ENCODE data around the gene SPON1. TPM values are rescaled to one million over a fixed set of nuclear protein-coding genes. Genes with fewer than 3 reads are reported as not detected.
A peak's percentile ranks its signal among the peaks of the same experiment; 100 is the strongest.

The SPON1 gene
- total RNA-seq, 6 donors from 2014 or later = 12.6 to 68.9 (median 56.3) TPM

DNA sequence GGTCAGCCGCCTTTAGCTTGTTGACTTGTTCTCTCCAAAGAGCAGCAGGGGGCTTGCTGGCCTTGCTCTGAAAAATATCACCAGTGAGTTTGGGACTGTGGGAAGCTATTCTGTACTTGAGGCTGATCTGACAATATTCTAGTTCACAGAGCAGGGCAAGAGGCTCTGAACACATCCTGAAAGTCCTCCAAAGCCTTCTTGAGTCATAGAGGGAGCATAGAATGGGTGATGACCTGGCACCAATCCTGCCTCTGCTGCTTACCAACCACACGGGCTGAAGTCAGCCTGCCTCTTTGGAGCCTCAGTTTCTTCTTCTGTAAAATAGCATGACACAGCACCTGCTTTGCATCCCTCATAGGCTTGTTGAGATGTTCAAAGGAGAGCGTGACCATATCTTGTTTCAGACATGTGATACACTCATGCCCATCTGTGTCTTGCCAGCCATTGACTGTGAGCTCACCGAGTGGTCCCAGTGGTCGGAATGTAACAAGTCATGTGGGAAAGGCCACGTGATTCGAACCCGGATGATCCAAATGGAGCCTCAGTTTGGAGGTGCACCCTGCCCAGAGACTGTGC lies 299.8 kb downstream of the SPON1 start:
- no peak overlapping the region for H3K4me3 ChIP-seq
- no peak for DNase-seq
- peak overlapping the region in 1 of 4 donors; percentile 28 for H3K27ac ChIP-seq
- no peaks in the 10 kb centered on the region for H3K9me3 ChIP-seq
- 87 to 92% methylated on average over 8 of the region's 8 CpGs for WGBS, 2 donors
- TF ChIP-seq POLR2A (IDR thresholded peaks at IDR 0.05) = no peak
- no peak for TF ChIP-seq POLR2AphosphoS5 (IDR thresholded peaks at IDR 0.05)
- TF ChIP-seq EP300 (IDR thresholded peaks at IDR 0.05) = no peak
- TF ChIP-seq, protein P1, sequence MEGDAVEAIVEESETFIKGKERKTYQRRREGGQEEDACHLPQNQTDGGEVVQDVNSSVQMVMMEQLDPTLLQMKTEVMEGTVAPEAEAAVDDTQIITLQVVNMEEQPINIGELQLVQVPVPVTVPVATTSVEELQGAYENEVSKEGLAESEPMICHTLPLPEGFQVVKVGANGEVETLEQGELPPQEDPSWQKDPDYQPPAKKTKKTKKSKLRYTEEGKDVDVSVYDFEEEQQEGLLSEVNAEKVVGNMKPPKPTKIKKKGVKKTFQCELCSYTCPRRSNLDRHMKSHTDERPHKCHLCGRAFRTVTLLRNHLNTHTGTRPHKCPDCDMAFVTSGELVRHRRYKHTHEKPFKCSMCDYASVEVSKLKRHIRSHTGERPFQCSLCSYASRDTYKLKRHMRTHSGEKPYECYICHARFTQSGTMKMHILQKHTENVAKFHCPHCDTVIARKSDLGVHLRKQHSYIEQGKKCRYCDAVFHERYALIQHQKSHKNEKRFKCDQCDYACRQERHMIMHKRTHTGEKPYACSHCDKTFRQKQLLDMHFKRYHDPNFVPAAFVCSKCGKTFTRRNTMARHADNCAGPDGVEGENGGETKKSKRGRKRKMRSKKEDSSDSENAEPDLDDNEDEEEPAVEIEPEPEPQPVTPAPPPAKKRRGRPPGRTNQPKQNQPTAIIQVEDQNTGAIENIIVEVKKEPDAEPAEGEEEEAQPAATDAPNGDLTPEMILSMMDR (IDR thresholded peaks at IDR 0.05) = no peak
- H3K4me1 ChIP-seq = peaks cover 0 to 12% (median 9%) of the 10 kb centered on the region in 4 donors
- peaks cover 0 to 10% (median 0%) of the 10 kb centered on the region in 4 donors for H3K36me3 ChIP-seq
- no peak for ATAC-seq (ENCODE audit: low FRiP score in 2 of 2)
- no peaks in the 10 kb centered on the region for H3K27me3 ChIP-seq

DNA sequence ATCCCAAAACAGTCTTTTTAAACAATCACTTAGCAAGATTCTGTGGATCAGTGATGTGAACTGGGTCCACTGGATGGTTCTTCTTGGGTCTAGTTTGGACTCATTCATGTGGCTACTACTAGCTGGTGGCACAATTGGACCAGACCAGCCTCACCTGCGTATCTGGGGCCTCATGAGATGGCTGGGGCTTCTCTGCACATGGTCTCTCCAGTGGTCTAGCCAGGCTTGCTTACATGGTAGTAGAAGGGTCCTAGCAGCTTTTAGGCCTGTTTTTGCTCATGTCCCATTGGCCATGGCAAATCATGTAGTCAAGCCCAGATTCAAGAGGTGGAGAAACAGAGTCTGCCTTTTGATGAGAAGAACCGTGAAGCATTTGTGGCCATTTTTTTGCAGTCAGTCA lies 302.4 kb downstream of the SPON1 start:
- Histone ChIP-seq H3K36me3 (peaks cover 0 to 10% (median 0%) of the 10 kb centered on the region in 4 donors), H3K27ac (no peak overlapping the region), H3K9me3 (no peaks in the 10 kb centered on the region), H3K27me3 (no peaks in the 10 kb centered on the region), H3K4me3 (no peak overlapping the region), H3K4me1 (peaks cover 0 to 3% (median 0%) of the 10 kb centered on the region in 4 donors)
- no peak for ATAC-seq (ENCODE audit: low FRiP score in 2 of 2)
- 96 to 100% methylated on average over 1 to 2 of the region's 2 CpGs for WGBS, 2 donors
- TF ChIP-seq, protein P1 (IDR thresholded peaks at IDR 0.05) = no peak
- TF ChIP-seq POLR2AphosphoS5 (IDR thresholded peaks at IDR 0.05) (no peak), EP300 (IDR thresholded peaks at IDR 0.05) (no peak), POLR2A (IDR thresholded peaks at IDR 0.05) (no peak)
- no peak for DNase-seq

DNA sequence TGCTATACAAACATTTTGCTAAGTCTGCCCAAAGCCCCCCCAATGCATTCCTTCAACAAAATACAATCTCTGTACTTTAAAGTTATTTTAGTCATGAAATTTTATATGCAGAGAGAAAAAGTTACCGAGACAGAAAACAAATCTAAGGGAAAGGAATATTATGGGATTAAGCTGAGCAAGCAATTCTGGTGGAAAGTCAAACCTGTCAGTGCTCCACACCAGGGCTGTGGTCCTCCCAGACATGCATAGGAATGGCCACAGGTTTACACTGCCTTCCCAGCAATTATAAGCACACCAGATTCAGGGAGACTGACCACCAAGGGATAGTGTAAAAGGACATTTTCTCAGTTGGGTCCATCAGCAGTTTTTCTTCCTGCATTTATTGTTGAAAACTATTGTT lies 304.1 kb downstream of the SPON1 start:
- WGBS, 2 donors = 93 to 94% methylated on average over 1 of the region's 1 CpG

DNA sequence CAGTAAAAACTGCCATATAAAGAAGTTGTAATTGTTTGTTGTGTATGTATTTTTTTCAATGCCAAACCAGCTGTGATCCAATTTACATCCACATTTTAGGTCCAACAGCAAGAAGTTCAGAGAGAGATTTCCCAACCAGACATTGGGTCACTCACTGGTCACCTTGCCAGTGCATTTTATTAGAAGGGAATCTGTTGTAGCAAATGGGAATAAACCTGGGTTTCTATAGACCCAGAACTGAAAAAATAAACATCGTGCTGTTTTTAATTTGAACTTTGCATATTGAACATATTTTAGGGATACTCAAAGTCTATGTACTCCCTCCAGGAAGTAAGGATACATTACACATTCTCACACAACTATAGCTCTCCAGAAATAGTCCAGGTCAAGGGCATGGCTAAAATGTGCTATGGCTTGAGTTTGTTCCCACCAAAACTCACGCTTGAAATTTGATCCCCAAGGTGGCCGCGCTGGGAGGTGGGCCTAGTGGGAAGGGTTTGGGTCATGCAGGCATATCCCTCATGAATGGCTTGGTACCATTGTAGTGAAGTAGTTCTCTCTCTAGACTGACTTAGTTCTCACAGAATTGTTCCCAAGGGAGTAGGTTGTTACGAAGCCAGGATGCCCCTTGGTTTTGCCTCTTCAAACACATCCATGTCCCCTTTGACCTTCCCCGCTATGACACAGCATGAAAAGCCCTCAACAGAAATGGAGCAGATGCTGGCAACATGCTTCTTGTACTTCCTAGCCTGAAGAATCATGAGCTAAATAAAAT lies 305.5 kb downstream of the SPON1 start:
- H3K4me3 ChIP-seq = no peak overlapping the region
- DNase-seq = no peak
- ATAC-seq (ENCODE audit: low FRiP score in 2 of 2) = no peak
- no peaks in the 10 kb centered on the region for H3K27me3 ChIP-seq
- peaks cover 0 to 10% (median 0%) of the 10 kb centered on the region in 4 donors for H3K36me3 ChIP-seq
- TF ChIP-seq POLR2AphosphoS5 (IDR thresholded peaks at IDR 0.05) = peak in 1 of 2 donors; percentile 13
- no peak for TF ChIP-seq EP300 (IDR thresholded peaks at IDR 0.05)
- no peaks in the 10 kb centered on the region for H3K9me3 ChIP-seq
- no peak overlapping the region for H3K27ac ChIP-seq
- WGBS, 2 donors = 90 to 91% methylated on average over 6 of the region's 6 CpGs
- peaks cover 0 to 20% (median 11%) of the 10 kb centered on the region in 4 donors for H3K4me1 ChIP-seq

More for the DNA sequence above, 304.1 kb downstream of the SPON1 start:
- Histone ChIP-seq H3K4me3 (no peak overlapping the region), H3K27ac (no peak overlapping the region), H3K36me3 (peaks cover 0 to 10% (median 0%) of the 10 kb centered on the region in 4 donors), H3K27me3 (no peaks in the 10 kb centered on the region), H3K4me1 (peaks cover 0 to 19% (median 10%) of the 10 kb centered on the region in 4 donors), H3K9me3 (no peaks in the 10 kb centered on the region)
- TF ChIP-seq POLR2A (IDR thresholded peaks at IDR 0.05) (no peak), POLR2AphosphoS5 (IDR thresholded peaks at IDR 0.05) (no peak), EP300 (IDR thresholded peaks at IDR 0.05) (no peak)
- TF ChIP-seq, protein P1 (IDR thresholded peaks at IDR 0.05) = no peak
- DNase-seq (no peak), ATAC-seq (ENCODE audit: low FRiP score in 2 of 2) (no peak)

DNA sequence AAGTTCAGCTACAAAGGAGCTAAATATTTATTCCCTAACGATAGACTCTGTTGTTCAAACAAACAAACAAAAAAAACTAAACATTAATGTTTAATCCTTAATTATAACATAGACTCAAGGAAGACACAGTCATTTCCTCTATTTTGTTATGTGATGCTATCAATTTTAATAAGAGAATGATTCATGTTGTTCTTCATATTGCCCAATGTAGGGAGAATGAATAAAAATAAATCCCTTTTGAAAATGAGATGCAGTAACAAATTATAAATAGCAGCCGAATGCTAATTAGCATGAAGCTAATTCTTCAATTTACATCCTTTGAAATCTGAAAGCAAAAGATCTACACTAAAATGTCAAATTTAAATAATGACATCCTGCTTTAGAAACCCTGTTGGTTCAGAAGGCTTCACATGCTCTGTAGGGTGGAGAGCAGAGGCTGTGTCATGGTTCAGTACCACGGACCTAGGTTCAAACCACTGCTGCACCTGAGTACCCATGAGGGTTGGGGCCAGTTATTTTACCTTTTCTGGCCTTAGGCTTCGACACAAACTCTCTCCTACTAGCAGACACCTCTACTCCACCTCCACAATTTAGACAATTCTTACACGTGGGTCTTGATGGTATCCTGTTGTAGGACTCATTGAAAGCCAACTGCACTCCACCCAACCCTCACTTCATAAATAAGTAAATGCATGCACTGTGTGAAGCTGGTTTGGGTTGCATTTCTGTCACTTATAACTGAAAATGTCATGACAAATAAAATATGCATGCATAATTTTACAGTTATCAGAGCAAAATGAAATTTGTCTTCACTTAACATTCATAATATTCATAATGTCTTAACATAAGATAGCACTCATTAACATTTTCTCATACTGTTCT lies 307.4 kb downstream of the SPON1 start:
- TF ChIP-seq POLR2A (IDR thresholded peaks at IDR 0.05) (no peak), EP300 (IDR thresholded peaks at IDR 0.05) (no peak), POLR2AphosphoS5 (IDR thresholded peaks at IDR 0.05) (no peak)
- TF ChIP-seq, protein P1 (IDR thresholded peaks at IDR 0.05) = no peak
- no peak for ATAC-seq (ENCODE audit: low FRiP score in 2 of 2)
- no peak overlapping the region for H3K27ac ChIP-seq
- no peaks in the 10 kb centered on the region for H3K27me3 ChIP-seq
- H3K4me3 ChIP-seq = no peak overlapping the region
- no peaks in the 10 kb centered on the region for H3K9me3 ChIP-seq
- peaks cover 0 to 20% (median 11%) of the 10 kb centered on the region in 4 donors for H3K4me1 ChIP-seq
- 66 to 72% methylated on average over 5 of the region's 5 CpGs for WGBS, 2 donors
- no peak for DNase-seq
- H3K36me3 ChIP-seq = peaks cover 0 to 15% (median 0%) of the 10 kb centered on the region in 4 donors
